22Rv1 (cell line): ENCODE measurements around the gene TRPM3.
"Not testable (repeated sequence)": the region's sequence is repeated elsewhere in the genome, so short reads cannot be mapped to it uniquely, and the experiment has no call there.

Experiments used
- H3K27ac ChIP-seq: fragments of 450-650 bp; 2 replicates; pipeline ENCODE4 v1.5.1; 2017
- ZFX ChIP-seq: fragments of 450-650 bp; IDR thresholded peaks from 2 replicates; pipeline ENCODE4 v1.6.1; 2017; ENCODE audit warnings: antibody characterized with exemption, borderline replicate concordance
- TF ChIP-seq, protein P1 (sequence below): fragments of 450-650 bp; IDR thresholded peaks from 2 replicates; pipeline ENCODE4 v1.5.1; 2017; ENCODE audit warnings: mild to moderate bottlenecking

The TRPM3 gene

DNA sequence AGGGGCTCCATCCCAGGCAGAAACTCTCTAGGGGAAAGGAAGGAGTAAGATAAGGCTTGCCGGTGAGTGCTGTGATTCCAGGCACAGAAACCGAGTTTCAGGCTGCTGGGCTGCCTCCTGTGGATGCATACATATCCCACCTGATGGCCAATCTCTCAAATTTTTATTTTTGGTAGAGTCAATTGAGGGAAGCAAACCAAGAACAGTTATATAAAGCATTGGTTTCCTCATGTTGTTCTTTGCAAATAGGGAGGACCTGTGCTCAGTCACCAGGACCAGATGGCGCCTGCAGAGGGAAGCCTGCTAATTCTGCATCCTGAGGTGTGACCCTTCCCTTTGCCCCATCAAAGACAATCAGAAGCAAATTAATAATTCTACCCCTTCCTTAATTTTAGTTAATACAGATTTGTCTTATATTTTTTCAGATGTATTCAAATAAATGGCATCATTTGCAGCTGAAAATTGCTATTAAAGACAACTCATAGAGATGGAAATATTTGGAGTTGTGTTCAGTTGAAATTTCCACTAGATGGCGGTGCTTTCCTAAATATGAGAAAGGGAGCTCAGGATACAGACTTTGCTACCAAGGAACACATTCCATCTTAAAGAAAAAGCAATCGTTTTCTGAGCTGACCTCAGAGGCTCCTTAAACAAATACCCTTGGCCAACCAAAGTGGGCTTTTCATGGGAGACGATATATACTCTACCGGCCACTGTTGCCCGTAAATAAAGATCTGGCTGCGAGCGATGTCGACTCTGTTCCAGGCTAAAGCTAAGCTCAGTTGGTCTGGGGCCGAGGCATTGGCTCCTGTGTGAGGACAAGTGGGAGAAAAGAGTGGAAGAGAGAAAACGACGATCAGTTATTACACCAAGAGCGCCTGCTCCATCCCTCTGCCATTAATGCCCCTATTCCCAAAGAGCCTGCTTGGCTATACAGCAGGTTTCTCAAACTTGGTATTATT lies 481.3 kb downstream of the TRPM3 start:
- no peak overlapping the region for H3K27ac ChIP-seq
- TF ChIP-seq, protein P1, sequence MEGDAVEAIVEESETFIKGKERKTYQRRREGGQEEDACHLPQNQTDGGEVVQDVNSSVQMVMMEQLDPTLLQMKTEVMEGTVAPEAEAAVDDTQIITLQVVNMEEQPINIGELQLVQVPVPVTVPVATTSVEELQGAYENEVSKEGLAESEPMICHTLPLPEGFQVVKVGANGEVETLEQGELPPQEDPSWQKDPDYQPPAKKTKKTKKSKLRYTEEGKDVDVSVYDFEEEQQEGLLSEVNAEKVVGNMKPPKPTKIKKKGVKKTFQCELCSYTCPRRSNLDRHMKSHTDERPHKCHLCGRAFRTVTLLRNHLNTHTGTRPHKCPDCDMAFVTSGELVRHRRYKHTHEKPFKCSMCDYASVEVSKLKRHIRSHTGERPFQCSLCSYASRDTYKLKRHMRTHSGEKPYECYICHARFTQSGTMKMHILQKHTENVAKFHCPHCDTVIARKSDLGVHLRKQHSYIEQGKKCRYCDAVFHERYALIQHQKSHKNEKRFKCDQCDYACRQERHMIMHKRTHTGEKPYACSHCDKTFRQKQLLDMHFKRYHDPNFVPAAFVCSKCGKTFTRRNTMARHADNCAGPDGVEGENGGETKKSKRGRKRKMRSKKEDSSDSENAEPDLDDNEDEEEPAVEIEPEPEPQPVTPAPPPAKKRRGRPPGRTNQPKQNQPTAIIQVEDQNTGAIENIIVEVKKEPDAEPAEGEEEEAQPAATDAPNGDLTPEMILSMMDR = peak; percentile 77
- TF ChIP-seq ZFX = no peak

DNA sequence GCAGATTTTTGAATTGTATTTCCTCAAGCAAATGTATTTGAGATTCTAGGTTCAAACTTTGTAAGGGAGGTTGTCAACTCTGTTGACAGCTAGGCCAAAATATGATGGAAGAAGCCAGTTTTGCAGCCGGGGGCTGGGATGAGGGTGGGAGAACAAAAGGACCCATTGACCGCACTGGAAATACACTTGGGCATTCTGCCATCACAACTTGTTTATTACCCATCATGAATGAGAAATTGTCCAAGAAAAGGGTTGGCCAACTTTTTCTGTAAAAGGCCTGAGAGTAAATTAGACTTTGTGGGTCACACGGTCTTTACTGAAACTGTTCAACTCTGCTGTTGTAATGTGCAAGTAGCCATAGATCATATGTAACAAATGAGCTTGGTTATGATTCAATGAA lies 485.6 kb downstream of the TRPM3 start:
- TF ChIP-seq ZFX = no peak
- TF ChIP-seq, protein P1 = no peak
- no peak overlapping the region for H3K27ac ChIP-seq

DNA sequence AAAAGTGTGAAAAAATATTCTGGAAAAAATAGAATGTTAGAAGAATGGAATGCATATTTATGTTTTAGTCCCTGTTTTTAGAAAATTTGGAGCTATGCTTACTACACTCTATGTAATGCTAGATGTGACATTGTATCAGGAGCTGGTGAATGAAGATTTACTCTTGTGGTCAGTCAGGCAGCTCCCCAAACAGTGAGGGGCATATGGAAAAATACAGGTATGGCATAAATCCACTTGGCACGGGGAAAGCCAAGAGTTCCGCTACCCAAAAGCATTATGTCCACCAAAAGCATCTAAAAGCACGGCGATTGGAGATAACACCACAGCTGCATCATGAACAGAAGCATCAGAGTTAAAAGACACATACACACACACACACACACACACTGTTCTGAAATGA lies 486.7 kb downstream of the TRPM3 start:
- TF ChIP-seq, protein P1 = no peak
- TF ChIP-seq ZFX = no peak
- H3K27ac ChIP-seq = no peak overlapping the region

- no peak overlapping the region for H3K27ac ChIP-seq
- no peak for TF ChIP-seq ZFX
- TF ChIP-seq, protein P1 = no peak
These were observed 490.4 kb downstream of the TRPM3 start for GRCh38 chr9:70630971-70631370.

- TF ChIP-seq, protein P1 = peak; percentile 77
- H3K27ac ChIP-seq = not testable (repeated sequence)
These were observed 492.2 kb downstream of the TRPM3 start for GRCh38 chr9:70629080-70629685.

- TF ChIP-seq, protein P1 = no peak
- no peak for TF ChIP-seq ZFX
- H3K27ac ChIP-seq = no peak overlapping the region
These were observed 496.3 kb downstream of the TRPM3 start for GRCh38 chr9:70625078-70625477.

GRCh38 chr9:70618784-70619183 lies 502.6 kb downstream of the TRPM3 start:
- no peak overlapping the region for H3K27ac ChIP-seq
- TF ChIP-seq, protein P1 = no peak
- no peak for TF ChIP-seq ZFX
